GM12872 (cell line): ENCODE measurements around the gene SLC48A1.

Source experiments
- TF ChIP-seq, protein P1 (sequence below): IDR thresholded peaks from 3 replicates; pipeline ENCODE4 v1.5.1; 2011; ENCODE audit warnings: low read depth, mild to moderate bottlenecking, low read length, moderate library complexity; ENCODE audit not compliant: insufficient read depth

The SLC48A1 gene

DNA sequence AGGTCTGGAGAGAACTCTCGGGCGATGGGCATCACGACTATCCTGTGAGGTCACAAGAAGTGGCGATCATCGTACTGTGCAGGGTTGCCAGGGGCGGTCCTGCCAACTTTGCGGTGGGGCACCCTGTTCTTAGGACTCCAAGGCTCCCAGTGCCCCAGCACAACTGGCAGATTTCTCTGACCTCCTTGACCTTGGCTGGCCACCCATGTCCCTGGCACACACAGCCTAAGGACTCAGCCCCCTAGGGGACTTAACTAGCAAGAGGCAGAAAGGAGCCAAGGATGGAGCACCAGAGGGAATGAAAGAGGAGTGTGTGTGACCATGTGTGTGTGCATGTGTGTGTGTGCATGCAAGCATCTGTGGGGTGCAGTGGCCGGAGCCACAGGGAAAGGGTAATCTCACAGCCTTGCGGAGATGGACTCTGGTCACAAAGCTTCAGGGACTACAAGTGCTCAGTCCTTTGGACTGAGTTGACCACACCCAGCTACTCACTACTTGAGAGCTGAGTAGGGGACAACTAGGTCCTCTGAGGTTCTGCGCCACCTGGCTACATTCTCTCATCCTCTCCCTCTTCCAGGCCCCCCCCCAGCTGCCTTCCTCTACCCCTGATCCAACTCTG lies 13.7 kb downstream of the SLC48A1 start:
- TF ChIP-seq, protein P1, sequence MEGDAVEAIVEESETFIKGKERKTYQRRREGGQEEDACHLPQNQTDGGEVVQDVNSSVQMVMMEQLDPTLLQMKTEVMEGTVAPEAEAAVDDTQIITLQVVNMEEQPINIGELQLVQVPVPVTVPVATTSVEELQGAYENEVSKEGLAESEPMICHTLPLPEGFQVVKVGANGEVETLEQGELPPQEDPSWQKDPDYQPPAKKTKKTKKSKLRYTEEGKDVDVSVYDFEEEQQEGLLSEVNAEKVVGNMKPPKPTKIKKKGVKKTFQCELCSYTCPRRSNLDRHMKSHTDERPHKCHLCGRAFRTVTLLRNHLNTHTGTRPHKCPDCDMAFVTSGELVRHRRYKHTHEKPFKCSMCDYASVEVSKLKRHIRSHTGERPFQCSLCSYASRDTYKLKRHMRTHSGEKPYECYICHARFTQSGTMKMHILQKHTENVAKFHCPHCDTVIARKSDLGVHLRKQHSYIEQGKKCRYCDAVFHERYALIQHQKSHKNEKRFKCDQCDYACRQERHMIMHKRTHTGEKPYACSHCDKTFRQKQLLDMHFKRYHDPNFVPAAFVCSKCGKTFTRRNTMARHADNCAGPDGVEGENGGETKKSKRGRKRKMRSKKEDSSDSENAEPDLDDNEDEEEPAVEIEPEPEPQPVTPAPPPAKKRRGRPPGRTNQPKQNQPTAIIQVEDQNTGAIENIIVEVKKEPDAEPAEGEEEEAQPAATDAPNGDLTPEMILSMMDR = no peak

DNA sequence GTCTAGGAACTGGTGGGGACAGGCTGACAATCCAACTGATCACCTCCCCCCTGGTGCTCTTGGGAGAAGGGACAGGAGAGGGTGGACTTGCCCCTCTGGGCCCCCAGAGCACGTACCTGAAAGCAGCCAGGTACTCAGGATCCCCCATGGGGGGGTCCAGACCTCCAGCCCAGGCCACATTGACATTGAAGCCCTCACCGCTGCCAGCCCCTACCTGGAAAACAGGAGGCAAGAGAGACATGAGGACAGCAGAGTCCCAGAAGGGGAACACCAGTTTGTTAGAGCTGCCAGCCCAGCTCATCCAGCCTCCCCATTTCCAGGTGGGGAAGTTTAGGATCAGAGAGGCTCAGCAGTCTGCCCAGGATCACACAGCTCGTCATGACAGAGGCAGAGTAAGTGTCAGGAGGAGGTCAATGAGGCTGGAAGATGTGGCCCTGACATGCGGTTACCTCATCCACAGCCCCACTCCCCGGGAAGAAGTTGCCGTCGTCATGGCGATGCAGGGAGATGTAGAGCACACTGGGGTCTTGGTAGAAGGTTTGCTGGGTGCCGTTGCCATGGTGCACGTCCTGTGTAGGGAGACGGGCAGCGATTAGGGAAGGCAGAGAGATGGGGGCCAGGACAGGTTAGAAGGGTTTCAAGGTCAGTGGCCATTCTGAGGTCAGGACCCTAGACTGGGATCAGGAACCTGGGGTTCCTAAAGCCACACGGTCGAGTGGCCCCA lies 14.7 kb downstream of the SLC48A1 start:
- TF ChIP-seq, protein P1 = no peak

DNA sequence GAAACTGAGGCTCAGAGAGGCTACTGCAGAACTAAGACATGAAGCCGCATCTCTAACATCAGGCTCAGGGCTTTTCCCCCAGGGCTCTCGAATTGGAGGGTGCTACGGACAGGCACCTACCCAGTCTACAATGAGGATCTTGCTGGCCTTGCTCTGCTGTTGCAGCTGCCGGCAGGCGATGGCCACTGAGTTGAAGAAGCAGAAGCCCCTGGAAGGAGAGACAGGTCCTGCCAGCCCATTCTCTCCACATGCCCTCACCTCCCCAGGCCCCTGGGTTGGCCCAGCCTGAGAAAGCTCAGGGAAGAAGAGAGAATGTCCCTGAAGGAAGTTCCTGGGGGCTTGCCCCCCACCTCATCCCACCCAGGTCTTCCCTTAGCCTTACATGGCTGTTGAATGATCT lies 16.1 kb downstream of the SLC48A1 start:
- TF ChIP-seq, protein P1 = no peak

GRCh38 chr12:47789712-47790489 lies 16.9 kb downstream of the SLC48A1 start:
- TF ChIP-seq, protein P1 = no peak

DNA sequence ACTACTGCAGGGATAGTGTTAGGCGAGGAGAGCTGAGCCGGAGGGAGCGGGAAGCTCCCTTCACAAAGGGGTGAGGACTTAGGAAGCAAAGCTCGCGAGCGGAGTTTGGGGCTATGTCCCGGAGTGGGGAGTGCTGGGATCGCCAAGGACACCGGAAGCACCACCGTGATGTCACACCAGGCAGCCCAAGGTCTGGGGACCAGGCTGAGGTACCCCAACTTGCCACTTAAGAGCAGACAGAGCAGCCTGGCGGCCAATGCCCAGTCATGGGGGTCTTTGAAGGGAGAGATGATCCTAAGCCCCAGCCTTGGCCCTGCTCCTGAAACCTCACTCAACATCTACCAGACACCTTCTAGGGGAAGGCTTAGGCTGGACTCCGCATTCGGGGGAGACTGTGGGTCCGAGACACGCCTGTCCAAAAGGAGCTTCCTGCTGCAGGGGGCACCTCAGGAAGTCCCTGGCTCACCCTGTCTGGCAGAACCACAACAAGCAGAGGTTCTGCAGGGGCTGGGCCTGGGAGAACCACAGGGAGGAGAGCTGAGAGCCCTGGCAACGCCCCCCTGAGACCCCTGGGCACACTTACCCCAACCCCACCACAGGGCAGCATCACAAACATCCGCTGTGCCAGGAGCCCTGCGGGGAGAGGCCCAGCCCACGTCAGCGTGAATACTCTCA lies 17.8 kb downstream of the SLC48A1 start:
- TF ChIP-seq, protein P1 = no peak

DNA sequence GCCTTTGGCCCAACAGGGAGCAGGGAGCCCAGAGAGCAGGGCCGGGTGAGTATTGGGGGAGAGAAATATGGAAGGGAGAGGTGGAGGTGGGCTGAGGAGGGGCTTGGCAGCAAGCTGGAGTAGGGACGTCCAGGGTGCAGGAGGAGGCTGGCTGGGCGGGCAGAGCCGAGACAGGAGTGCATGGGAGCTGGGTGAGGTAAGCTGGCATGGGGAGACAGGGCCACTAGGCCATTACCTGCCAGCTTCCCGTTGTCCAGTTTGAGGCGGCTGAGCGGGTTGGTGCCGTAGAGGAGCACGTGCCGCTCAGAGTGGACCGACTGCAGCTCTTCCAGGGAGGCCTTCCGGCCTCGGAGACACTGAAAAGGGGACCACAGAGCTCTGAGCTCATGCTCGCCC lies 18.3 kb downstream of the SLC48A1 start:
- TF ChIP-seq, protein P1 = no peak

DNA sequence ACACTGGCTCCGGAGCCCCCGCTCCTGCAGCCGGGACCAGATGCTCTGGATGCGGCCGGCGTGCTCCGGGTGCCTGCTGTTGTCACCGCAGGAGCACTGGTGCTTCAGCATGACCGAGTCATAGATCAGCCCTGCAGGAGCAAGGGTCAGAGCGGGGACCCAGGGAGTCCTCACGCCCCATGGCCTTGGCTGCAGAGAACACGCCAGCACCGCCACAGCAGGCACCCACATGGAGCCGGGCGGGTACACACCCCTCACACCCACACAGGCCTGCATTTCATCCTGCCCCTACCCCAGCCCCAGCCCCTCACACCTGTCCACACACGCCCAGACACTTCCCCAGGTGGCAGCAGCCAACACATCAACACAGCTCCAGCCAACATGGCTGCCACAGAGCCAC lies 18.8 kb downstream of the SLC48A1 start:
- TF ChIP-seq, protein P1 = no peak
